NCI-H2029 treated with DMSO at 0.1 percent for 48 hours (cell line): ENCODE results near the gene RAB8B.
A peak's percentile ranks its signal among the peaks of the same experiment; 100 is the strongest.
"Not testable (repeated sequence)": the region's sequence is repeated elsewhere in the genome, so short reads cannot be mapped to it uniquely, and the experiment has no call there.

ENCODE experiments used
- DNase-seq: peaks from one replicate; lab custom pipeline; 2025; lab: John Stamatoyannopoulos, UW

RAB8B gene

DNA sequence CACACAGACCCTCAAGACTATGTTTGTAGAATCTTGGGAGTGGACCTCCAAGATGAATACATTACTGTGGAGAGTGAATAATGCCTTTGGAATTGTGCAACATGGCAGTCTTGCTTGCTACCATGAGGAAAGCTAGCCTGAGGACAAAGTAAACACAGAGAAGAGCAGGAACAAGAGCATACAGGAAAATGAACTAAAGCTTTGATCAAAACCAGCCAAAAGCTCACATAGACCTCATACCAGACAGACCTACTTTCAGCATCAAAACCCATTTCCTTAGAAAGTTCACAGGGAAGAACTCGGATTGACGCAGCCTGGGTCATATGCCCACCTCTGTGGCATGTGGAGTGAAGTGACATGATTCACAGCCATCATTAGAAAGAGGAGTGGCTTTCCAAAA is 3.3 kb upstream of the RAB8B start:
- no peak for DNase-seq

DNA sequence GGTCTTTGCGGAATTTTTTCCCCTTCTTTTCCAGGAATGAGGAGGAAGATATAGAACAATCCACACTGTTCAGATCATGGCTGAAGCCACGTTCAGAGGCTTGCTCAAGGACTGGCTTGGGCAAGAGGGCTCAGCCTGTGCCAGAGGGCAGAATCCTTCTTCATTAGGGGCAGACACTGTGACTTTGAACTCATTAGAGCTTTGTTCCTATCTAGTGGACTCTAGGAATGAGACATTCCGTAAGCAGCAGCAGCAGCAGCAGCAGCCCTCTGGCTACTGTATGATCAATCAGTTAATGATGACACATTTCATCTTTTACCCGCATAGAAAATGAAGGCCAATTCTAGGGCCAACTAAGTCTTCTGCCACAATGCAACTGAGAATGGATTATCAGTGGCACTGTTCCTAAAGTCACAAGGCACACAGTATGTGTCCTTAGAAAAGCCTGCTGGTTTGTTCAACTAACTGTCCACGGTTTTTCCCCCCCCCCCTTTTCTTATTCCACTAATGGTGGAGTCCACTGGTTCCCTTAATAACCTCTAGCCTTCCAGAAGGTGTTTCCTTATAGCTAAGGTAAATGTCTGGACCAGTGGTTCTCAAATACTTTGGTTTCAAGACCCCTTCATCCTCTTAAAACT is 1.7 kb upstream of the RAB8B start:
- no peak for DNase-seq

DNA sequence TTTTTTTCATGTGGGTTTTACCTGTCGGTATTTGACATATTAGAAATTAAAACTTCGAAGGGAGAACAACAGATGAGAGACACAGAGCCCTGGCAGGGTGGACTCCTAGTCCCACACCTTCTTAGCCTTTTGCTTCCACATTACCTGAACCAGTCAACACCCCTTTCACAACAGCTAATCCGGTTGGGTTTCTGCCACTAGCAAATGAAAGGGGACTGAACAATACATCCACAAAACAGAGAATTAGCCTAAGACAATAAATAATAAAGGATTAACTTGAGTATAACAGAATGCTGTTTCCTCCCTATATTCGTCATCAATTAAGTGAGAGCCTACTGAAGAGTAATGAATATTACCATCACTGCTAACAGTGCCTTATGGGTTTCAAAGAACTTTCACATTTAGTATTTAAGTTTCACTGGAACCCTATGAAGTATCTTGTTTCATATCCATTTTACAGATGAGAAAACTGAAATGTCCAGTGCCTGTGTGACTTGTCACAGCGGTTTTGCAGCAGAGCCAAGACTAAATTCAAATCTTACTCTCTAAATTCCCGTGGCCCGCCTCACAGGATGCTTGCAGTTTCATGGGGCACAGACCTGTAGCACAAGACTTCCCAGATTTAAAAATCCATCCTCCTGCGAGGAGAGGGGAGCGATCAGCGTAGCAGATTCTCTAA is 1.0 kb upstream of the RAB8B start:
- no peak for DNase-seq

DNA sequence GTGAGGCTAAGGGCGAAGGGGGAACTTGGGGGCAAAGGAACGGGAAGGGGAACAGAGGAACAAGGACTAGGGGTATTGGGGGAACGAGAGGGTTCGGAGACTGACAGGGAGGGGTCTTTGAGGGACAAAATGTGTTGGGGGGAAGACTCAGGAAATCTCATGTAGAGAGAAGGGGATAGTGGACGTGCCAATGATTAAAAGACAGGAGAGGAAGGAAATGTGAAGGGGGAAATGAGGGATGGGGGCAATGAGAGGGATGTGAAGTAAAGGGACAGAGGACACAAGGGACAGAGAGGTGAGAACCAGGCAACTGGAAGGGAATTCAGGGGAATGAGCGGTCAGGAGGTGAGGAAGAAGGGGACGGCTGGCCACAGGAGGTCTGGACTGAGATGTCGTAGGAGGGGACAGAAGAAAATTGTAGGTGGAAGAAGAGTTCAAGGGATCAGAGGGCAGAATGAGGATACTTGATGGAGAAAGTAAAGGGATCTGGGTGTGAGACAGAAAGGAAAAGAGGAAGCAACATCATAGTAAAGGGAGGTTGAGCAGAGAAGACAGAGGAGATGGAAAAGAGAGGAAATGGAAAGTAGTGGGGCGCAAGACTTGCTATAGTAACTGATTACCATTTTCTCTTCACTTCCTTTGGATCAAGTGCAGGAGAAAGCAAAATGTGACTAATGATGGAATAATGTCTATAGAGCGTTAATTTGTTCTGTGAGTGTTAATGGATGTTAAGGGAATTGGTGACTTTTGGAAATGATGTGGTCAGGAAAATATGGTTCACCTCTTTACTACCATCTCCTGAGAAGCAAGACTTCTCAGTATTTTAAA is 749 bp downstream of the RAB8B start:
- DNase-seq: no peak

DNA sequence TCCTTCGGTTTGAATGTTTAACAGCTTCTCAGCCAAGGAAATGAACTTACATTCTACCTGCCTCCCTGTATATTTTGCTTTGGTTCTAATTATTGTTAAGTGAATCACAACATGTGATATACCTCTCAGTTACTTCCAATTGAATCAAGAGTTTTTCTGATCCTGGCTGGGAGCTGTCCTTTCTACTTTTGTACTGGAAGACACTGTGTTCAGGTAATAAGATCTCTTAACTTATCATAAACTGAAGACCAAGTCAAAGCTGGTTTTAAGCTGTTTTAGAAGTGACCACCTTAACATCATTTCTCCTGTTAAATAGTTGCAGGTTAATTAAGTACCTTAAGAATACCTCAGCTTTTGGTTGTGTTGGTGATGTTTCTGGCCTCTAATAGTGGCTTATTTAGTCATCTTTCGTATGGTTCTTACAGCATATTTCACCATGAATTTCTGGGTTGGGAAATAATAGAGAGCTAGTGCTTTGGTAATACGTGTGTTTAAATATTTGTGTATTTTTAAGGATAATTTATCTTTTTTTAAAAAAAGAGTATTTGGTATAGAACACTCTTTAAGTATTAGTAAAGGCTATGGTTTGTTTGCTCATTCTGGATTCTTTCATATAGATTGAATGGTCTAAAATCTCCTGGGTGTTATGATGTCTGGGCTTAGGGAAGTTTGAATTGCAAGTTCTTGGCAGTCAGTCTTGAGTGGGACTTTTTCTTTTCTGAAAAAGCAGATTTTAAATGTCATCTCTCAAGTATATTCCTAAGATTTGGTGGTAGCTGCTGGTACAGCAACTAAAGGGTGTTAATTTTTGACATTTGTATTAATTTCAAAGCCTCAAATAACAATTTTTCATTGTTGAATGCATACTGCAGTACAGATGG is 1.6 kb downstream of the RAB8B start:
- DNase-seq: no peak

DNA sequence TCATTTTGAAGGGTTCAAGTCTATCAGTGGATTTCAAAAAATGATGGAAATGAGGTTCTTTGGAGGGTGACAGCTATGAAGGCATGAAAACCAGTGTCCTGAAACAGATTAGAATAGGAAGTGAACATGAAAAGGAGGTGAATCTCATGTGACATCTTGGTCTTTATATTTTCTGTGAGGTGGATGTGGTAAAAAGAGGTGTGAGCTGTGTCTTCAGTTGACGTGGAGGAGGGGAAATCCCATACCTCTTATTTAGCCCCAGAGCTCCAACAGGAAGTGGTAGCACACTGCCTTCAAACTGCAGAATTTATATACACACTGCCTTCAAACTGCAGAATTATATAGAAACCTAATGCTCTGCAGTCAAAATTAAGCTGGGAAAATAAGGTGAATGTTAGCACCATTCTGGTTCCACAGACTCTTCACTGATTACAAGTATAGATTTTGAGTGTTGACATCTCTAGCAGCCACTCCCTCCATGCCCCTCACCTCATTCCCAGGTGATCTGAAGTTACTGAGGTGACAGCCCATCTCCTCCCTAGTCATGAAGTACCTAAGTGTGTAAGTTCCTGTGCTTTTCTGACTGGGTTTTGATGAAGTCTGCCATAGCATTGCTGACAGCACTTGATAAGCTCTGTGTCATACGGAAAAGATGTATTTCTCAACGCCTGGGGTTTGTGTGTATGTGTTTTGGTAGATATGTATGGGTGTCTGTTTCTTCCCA is 2.7 kb downstream of the RAB8B start:
- no peak for DNase-seq

DNA sequence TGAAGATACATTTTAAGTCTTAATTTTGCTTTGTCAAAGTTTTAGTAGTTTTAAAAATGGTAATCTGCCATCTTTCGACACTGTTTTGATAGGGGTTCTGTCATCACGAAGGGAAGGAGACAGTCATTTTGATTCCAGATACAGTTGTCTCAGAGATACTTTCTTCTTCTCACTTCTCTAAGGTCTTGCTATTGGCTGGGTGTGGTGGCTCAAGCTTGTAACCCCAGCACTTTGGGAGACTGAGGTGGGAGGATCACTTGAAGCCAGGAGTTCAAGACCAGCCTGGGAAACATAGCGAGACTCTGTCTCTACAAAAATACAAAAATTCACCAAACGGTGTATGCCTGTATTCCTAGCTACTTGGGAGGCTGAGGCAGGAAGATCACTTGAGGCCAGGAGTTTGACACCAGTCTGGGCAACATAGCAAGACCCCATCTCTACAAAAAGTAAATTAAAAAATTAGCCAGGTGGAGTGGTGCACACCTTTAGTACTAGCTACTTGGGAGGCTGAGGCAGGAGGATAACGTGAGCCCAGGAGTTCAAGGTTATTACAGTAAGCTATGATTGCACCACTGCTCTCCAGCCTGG is 3.3 kb downstream of the RAB8B start:
- no peak for DNase-seq

DNA sequence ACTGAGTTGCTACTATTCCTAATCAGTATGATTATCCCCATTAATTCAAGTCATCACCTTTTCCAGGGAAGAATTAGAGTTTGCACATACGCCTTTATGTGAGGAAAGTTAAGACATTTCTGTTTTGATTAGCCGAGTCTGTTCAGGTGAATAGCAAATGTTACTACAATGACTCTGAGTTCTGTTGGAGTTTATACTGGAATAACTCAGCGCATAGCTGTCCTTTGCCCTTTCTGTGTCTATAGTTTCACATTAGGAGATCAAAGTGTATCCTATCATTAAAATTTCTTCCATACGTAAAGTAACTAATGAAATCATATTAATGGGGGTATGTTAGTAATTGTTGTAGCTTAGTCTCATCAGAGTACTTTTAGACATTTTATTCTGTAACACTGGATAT is 4.9 kb downstream of the RAB8B start:
- DNase-seq: no peak

DNA sequence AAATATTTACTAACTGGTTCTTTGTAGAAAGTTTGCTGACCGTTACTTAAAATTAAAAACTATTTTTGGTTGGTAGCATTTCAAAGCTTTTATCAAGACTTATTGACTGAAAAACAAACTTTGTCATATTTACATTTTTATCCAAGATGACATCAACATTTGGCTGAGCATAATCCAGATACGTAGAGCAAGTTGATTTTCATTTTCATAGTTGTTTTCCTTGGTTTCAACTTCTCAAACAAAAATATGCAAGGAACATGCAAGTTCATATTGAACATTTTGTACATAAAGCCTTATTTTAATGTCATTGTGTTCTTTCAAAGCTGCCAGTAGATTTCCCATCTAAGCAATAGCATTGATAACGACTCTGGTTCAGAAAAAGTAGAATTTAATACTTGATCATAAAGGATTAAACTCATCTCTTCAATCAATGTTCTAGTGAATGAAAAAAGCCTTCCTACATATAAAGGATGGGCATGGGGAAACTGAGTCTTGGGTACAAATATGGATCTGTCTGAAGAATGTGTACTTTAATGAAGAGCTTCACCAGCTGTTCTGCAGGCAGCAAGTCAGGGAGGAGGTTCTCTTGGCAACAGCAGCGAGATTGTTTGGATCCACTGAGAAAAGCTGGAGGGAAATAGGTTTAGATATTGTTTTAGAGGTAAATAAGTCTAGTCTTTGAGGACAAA is 5.6 kb downstream of the RAB8B start:
- peak; percentile 29 for DNase-seq

DNA sequence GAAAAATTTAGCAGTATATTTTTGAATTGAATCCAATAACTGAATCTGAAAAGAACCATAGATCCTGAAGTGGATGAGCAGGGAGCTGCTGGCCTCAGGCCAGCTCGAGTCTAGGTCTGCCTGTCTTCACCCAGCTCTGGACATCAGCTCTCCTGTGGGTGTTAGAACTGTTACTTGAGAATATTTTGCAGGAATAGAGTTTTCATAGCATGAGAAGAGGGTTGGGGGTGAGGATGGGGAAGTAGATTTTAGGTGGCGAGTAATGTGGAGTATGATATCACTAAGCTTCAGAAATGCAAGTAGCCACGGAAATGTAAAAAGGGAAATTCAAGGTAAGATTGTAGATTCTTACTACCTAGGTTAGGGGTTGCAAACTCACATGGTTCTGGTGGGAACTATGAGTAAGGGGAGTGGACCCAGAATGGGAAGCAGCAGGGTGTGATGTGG is 6.2 kb downstream of the RAB8B start:
- no peak for DNase-seq

DNA sequence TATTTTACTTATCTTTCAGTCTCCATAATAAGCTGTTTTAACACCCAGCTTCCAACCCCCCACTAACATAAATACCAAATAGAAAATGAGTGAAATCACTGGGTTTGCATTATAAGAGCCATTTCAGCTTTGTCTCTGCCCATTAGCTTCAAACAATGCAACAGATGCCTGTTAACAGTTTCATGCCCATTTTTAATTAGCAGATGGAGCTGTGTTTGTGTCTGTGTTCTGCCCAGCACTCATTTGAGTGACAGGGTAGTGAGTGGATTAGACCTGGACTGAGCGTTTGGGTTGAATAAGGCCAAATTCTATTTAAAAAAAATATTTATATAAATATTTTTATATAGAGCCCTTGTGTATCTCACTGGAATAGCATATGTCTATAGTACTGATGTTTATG is 7.4 kb downstream of the RAB8B start:
- DNase-seq: no peak

DNA sequence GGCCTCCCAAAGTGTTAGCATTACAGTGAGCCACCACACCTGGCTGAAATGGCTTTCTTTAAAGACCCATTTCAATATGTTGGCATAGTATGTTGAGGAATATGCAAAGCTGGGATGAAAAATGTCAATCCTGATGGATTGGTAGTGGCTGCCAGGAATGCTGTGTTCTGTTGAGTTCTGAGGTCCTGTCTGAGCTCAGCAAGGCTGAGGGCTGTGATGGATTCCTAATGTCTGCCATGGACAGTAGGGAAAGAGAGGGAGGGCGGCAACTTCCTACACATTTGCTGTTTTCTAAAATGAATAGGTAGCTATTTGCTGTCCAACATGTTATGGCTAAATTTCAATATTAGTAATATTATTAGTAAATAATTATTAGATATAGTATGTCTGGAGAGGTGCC is 8.2 kb downstream of the RAB8B start:
- no peak for DNase-seq

DNA sequence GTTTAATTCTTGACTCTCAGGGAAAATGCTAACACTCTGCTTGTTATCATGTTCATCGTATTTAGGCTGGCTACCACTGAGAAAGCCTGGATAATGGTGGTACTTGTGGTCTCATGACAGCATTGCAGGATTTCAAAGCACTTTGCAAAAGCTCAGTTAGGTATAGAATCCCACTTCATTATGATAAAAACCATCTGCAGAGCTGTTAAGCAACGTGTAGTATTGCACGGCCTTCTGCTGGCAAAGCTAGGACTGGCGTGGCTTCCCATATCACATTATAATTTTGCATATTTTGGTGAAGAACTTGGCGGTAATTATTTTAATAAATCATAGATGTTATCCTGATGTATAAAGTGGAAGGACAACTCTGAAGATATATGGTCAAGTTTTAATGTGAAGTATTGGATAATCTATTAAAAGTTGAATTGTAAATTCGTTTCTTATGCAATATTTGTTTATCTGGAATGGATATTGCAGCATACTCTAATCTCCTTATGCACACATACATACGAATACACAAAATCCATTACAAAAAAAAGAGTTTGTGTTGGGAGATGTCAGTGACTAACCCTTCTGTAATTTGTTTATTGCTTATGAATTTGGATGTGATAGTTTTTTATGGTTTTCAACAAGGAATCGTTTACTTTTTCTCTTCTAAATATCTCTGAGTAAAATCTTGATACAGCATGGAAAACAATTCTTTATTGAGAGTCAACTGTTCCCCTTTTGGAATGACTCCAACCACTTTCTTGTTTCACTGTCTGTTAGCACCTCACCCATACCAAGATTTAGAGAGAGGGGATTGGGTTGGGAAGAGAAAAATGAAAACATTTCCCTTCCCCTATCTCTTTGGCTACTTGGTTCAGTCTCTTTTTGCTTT is 9.2 kb downstream of the RAB8B start:
- DNase-seq: no peak

DNA sequence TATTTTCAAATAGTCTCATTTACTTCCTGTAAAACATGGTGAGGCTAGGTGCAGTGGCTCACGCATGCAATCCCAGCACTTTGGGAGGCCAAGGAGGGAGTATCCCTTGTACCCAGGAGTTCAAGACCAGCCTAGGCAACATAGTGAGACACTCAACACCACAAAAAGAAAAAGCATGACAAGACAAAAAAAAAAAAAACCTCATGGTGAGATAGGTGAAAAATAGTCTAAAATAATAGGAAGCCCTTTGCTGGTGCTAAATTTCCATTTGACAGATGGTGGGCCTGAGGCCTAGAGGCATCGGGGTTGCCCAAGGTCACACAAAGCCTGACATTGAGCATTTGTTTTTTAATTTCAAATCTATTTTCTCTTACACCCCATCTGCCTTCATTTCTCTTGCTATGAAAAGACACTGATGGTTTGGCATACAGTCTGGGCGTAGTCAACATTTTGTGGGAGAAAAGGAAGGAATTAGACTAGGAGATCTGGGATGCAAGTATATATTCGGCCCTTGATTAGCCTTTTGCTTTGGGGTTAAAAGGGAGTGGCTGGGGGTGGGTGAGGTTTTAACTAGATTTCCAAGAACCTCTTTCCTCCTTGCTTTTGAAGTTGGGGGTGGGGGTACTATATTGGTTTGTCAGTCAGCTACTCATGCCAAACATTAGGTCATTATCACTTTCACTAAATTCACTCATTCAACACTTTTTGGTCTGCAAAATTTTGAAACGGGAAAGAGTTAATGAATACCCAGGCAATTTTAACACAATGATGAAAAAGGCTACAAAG is 11.3 kb downstream of the RAB8B start:
- DNase-seq: no peak

DNA sequence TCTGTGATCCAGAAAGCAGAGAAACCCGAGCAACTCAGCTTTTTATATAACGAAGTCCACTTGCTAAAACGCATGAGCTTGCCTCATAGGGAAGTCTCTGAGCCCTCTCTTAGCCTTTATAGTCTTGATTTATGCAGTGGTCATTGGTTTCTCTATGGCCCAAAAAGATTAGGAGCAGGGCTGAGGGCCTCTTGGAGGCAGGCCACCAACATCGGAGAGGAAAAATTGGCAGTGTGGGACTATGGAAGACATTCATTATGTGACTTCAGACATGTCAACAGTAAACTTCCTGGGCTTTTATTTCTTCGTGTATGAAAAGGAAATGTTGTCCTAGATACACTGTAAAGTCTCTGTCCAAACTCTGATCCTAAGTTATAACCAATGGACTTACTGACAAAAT is 13.5 kb downstream of the RAB8B start:
- DNase-seq: no peak

DNA sequence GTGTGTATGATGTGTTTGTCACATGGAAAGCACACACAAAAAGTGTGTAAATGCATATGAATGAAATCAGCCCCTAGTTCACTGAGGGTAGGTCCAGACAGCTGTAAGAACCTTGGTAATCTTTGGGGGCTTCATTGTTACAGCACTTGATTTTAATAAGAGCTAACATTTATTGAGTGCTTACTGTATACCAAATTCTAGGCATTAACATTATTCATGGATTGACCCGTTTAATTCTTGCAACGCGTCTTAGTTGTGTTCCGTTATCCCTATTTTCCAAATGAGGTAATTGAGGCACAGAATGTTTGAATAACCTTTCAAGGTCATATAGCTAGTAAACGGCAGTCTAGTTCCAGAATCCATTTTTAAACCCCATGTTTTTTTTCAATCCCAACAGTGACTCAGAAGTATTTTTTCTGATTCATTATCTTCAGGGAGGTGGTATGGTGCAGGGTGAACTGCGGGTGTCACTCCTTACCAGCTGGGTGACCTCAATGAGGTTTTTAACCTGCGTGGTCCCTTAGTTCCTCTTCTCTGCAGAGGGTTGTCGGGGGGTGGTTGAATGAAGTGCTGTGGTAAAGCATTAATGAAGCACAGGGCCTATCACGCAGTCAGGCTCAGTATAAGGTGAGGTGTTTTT is 14.2 kb downstream of the RAB8B start:
- no peak for DNase-seq

DNA sequence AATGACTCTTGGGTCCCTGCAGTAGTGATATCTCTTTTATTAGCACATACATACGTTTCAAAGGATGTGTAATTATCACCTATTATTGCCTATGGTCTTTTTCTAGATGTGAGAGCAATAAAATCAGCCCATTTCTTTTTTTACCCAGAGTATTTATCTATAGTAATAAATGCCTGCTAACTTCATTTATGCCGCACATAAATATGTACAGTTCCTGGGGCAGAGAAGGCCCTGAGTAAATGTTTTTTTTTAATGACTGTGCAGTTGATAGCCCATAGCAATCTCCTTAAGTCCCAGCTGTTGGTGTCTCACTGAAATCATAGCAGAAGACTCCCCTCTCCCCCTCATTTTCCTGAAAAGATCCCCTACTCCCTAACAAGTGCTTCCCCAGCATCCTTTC is 16.7 kb downstream of the RAB8B start:
- no peak for DNase-seq

DNA sequence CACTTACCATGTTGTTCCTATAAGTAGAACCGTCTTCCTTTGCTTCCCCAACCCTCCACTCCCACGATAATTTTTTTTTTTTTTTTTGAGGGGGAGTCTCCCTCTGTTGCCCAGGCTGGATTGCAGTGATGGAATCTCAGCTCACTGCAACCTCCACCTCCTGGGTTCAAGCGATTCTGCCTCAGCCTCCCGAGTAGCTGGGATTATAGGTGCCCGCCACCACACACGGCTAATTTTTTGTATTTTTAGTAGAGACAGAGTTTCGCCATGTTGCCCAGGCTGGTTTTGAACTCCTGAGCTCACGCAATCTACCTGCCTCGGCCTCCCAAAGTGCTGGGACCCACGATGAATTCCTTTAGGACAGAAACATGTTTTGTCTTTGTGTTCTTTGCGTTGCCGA is 19.4 kb downstream of the RAB8B start:
- DNase-seq: not testable (repeated sequence)
